ENCODE measurements around the gene PACRG.

PACRG gene

GRCh38 chr6:162856885-162857284 lies 129.1 kb downstream of the PACRG start:
- peak; percentile 77 for TF ChIP-seq CTCF (IDR thresholded peaks at IDR 0.05; ENCODE audit: control insufficient read depth, insufficient read depth, low read depth, low read length, missing control alignments)
- DNase-seq (ENCODE audit: low read depth) = peak; percentile 55
- peak overlapping the region; percentile 21 for H3K4me3 ChIP-seq (ENCODE audit: control insufficient read depth, low read depth, low read length)

- peak overlapping the region; percentile 21 for H3K4me3 ChIP-seq (ENCODE audit: control insufficient read depth, low read depth, low read length)
- DNase-seq (ENCODE audit: low read depth) = no peak
- no peak for TF ChIP-seq CTCF (IDR thresholded peaks at IDR 0.05; ENCODE audit: control insufficient read depth, insufficient read depth, low read depth, low read length, missing control alignments)
These were observed 129.6 kb downstream of the PACRG start for GRCh38 chr6:162857326-162857725.

GRCh38 chr6:162862462-162862861 lies 134.7 kb downstream of the PACRG start:
- no peak overlapping the region for H3K4me3 ChIP-seq (ENCODE audit: control insufficient read depth, low read depth, low read length)
- DNase-seq (ENCODE audit: low read depth) = no peak
- TF ChIP-seq CTCF (IDR thresholded peaks at IDR 0.05; ENCODE audit: control insufficient read depth, insufficient read depth, low read depth, low read length, missing control alignments) = no peak

GRCh38 chr6:162862941-162863340 lies 135.2 kb downstream of the PACRG start:
- DNase-seq (ENCODE audit: low read depth) = no peak
- no peak overlapping the region for H3K4me3 ChIP-seq (ENCODE audit: control insufficient read depth, low read depth, low read length)
- TF ChIP-seq CTCF (IDR thresholded peaks at IDR 0.05; ENCODE audit: control insufficient read depth, insufficient read depth, low read depth, low read length, missing control alignments) = no peak

GRCh38 chr6:162863821-162864220 lies 136.0 kb downstream of the PACRG start:
- H3K4me3 ChIP-seq (ENCODE audit: control insufficient read depth, low read depth, low read length) = no peak overlapping the region
- no peak for DNase-seq (ENCODE audit: low read depth)
- TF ChIP-seq CTCF (IDR thresholded peaks at IDR 0.05; ENCODE audit: control insufficient read depth, insufficient read depth, low read depth, low read length, missing control alignments) = no peak

GRCh38 chr6:162864911-162865310 lies 137.1 kb downstream of the PACRG start:
- TF ChIP-seq CTCF (IDR thresholded peaks at IDR 0.05; ENCODE audit: control insufficient read depth, insufficient read depth, low read depth, low read length, missing control alignments) = no peak
- H3K4me3 ChIP-seq (ENCODE audit: control insufficient read depth, low read depth, low read length) = no peak overlapping the region
- no peak for DNase-seq (ENCODE audit: low read depth)

- no peak overlapping the region for H3K4me3 ChIP-seq (ENCODE audit: control insufficient read depth, low read depth, low read length)
- no peak for TF ChIP-seq CTCF (IDR thresholded peaks at IDR 0.05; ENCODE audit: control insufficient read depth, insufficient read depth, low read depth, low read length, missing control alignments)
- no peak for DNase-seq (ENCODE audit: low read depth)
These were observed 138.9 kb downstream of the PACRG start for GRCh38 chr6:162866656-162867055.
